Neural cell (in vitro differentiated cells): Measurements from ENCODE around the gene TGFBRAP1.

Experiments
- CTCF ChIP-seq: fragments of 450-650 bp; IDR thresholded peaks from 2 replicates; pipeline ENCODE4 v1.5.1; 2014; ENCODE audit warnings: antibody characterized with exemption, mild to moderate bottlenecking, moderate library complexity; ENCODE audit not compliant: poor library complexity, severe bottlenecking
- EP300 ChIP-seq: fragments of 450-650 bp; conservative IDR thresholded peaks from 2 replicates; pipeline ENCODE4 v1.6.1; 2014; ENCODE audit warnings: antibody characterized with exemption, mild to moderate bottlenecking, moderate library complexity; ENCODE audit not compliant: poor library complexity, severe bottlenecking
- EZH2 ChIP-seq: fragments of 200-600, 300-800 bp; shearing (Covaris generic), sonication (generic); IDR thresholded peaks from 2 replicates; pipeline ENCODE4 v1.6.1; 2014; ENCODE audit warnings: antibody characterized with exemption, low read length, borderline replicate concordance, mild to moderate bottlenecking; ENCODE audit not compliant: insufficient read depth, poor library complexity, severe bottlenecking
- RAD21 ChIP-seq: fragments of 450-650 bp; conservative IDR thresholded peaks from 2 replicates; pipeline ENCODE4 v1.6.1; 2014; ENCODE audit warnings: antibody characterized with exemption, mild to moderate bottlenecking, moderate library complexity
- SMC3 ChIP-seq: fragments of 450-650 bp; conservative IDR thresholded peaks from 2 replicates; pipeline ENCODE4 v1.6.1; 2014; ENCODE audit warnings: antibody characterized with exemption, mild to moderate bottlenecking, moderate library complexity; ENCODE audit not compliant: poor library complexity
- TAF1 ChIP-seq: IDR thresholded peaks from 2 replicates; pipeline ENCODE4 v1.6.1; 2012; ENCODE audit warnings: low read depth

GRCh38 chr2:105255979-105256378 is 73.6 kb downstream of the TGFBRAP1 start:
- TF ChIP-seq CTCF (no peak), EZH2 (no peak), EP300 (no peak), TAF1 (no peak), SMC3 (no peak), RAD21 (no peak)
